CD4-positive, alpha-beta T cell treated with Interleukin-10 for 1 hour (primary cell): ENCODE data around the gene RNF31.
A peak's percentile ranks its signal among the peaks of the same experiment; 100 is the strongest.

Source experiments
- DNase-seq: peaks from one replicate; pipeline ENCODE4 v3.0.0-alpha.2; 2020

Gene RNF31

GRCh38 chr14:24117179-24117578 lies 30.1 kb upstream of the RNF31 start:
- no peak for DNase-seq

GRCh38 chr14:24119691-24120090 lies 27.6 kb upstream of the RNF31 start:
- no peak for DNase-seq

DNA sequence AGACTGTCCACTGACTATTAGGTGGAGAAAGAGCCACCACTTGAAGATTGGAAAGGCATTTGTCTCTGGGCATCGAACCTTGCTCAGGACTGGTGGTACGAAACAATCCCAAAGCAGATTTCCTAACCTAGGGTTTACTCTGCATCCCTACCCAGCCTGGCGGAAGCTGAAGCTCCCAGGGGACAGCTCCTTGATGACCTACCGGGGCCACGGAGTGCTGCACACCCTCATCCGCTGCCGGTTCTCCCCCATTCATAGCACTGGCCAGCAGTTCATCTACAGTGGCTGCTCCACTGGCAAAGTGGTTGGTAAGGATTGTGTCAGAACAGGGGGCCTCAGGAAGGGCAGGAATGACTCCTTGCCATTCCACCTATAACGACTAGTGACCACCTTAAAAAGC lies 26.1 kb upstream of the RNF31 start:
- DNase-seq = no peak

DNA sequence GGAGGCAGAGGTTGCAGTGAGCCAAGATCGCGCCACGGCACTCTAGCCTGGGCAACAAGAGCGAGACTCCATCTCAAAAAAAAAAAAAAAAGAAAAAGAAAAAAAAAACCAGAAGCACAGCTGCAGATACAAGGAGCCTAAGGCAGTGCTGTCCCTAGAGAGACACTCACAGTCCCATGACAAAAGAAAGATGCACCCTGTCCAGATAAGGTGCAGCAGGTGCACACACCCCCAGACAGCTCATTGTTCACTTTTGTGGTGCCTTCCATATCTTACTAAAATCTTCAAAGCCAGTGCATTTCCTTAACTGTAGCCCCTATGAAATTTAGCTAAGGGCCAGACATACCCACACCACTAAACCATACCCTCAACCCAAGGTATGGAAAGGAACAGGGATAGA lies 24.9 kb upstream of the RNF31 start:
- no peak for DNase-seq

GRCh38 chr14:24122898-24123297 lies 24.4 kb upstream of the RNF31 start:
- no peak for DNase-seq

GRCh38 chr14:24123424-24124417 lies 23.6 kb upstream of the RNF31 start:
- DNase-seq = no peak

- DNase-seq = no peak
Observed at GRCh38 chr14:24126939-24127338, 20.4 kb upstream of the RNF31 start.

- no peak for DNase-seq
Observed at GRCh38 chr14:24127673-24128072, 19.6 kb upstream of the RNF31 start.

DNA sequence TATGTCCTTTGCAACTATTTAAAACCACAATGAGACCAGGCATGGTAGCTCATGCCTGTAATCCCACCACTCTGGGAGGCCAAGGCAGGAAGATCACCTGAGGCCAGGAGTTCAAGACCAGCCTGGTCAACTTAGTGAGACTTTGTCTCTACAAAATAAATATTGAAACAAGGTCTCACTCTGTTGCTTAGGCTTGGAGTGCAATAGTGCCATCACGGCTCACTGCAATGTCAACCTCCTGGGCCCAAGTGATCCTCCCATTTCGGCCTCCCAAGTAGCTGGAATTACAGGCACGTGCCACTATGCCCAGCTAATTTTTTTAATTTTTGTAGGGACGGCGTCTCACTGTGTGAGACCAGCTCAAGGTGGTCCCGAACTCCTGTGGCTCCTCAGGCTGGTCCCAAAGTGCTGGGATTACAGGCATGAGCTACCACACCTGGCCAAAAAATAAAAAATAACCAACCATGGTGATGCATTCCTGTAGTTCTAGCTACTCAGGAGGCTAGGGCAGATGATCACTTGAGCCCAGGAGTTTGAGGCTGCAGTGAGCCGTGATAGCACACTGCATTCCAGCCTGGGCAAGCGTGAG lies 17.8 kb upstream of the RNF31 start:
- no peak for DNase-seq

GRCh38 chr14:24130380-24130716 lies 16.9 kb upstream of the RNF31 start, which contains the start of gene FITM1:
Gene FITM1, plus strand, starts transcription at chr14:24130659. Its CDS starts 905 bp downstream, at chr14:24131564.
- no peak for DNase-seq

- no peak for DNase-seq
Observed at GRCh38 chr14:24130717-24131548, 16.4 kb upstream of the RNF31 start.

DNA sequence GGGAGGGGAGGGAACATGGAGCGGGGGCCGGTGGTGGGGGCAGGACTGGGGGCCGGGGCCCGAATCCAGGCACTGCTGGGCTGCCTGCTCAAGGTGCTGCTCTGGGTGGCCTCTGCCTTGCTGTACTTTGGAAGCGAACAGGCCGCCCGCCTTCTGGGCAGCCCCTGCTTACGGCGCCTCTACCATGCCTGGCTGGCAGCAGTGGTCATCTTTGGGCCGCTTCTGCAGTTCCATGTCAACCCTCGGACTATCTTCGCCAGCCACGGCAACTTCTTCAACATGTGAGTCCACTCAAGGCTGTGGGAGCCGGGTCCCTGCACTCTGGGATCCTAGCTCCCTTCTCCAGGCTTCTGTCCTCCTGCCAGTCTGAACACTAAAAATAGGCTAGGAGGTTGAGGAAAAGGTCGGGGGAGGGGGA lies 15.7 kb upstream of the RNF31 start:
- DNase-seq = no peak

- peak; percentile 31 for DNase-seq
Observed at GRCh38 chr14:24132061-24132685, 15.1 kb upstream of the RNF31 start.

DNA sequence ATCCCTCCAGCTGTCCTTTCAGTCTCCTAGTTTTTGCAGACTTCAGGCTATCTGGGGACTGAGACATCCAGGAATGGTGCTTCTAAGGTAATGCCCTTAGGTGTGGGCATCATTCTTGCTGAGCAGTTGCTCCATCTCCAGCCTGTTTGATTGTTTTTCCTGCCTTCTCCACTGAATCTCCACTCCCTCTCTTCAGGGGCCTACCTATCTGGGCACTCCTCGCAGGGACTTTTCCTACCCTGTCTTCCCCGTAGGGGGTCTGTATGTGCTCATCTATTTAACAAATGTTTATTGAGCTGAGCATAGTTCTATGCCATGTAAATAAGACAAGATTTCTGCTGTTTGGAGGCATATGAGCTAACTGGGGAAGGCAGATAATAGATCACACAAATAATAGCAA lies 14.3 kb upstream of the RNF31 start:
- DNase-seq = no peak

DNA sequence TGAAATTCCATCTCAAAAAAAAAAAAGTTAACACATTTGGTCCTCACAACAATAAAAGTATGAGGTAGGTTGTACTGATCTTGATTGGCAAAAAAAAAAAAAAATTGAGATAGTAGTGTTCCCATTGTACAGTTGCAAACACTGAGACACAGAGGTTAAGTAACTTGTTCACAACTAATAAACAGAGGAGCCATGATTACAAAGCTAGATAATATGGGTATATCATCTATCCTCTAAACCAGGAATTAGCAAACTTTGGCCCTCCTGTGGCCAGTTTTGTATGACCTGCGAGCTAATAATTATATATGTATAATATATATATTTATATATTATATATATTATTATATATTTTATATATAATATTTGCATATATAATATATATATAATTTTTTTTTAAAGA lies 13.6 kb upstream of the RNF31 start:
- no peak for DNase-seq

DNA sequence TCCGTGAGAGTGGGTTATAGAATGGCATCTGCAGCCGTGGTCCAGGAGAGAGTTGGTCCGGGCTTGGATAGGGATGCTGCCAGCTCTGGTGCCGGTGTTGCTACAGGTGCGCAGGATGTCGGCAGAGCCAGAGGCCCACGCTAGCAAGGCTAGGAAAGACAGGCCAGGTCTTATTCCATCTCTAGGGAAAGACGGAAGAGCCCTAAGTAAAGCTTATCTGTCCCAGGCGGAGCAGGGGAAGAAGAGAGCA lies 11.8 kb upstream of the RNF31 start:
- no peak for DNase-seq

DNA sequence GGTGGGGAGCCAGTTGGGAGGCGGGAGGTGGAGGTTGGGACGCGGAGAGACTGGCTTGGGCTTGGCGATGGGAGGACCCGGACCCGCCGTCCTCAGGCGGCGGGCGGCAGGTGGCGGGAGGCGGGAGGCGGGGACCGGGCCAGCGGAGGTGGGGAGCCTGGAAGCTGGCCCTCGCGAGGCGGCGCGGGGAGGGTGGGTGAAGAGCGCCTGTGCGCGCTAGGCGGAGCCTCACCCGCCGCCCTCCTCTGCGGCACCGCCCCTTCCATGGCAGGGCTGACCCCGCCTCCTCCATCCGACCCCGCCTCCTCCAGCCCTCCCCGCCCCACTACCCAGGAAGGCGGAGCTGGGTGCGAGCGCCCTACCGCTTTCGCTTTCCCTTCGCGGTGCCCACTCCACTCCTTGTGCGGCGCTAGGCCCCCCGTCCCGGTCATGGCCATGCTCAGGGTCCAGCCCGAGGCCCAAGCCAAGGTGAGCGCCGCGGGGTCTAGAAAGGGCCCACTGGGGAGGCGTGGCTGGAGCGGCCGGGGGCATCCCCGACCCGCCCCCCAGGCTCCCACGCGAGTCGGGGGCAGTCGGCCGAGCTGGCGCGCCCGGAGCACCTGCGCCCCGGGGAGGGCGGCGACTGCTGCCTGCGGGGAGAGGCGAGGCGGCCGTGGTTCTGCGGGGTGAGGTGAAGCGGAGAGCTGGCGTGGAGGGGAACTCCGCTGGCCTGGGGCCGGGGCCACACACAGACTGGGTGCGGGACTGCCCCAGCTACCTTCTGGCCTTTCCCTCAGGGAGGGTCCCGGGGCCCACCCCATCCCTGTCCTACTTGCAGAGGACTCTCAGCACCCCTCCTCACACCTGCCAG lies 11.2 kb upstream of the RNF31 start, which contains the start of gene PSME1:
Gene PSME1 (plus strand): TSS at position 361 of the 850 bp plus-strand sequence. CDS start 69 bp downstream, at position 430.
- peak; percentile 96 for DNase-seq

- DNase-seq = peak; percentile 9
Observed at GRCh38 chr14:24136684-24137528, 10.4 kb upstream of the RNF31 start.

DNA sequence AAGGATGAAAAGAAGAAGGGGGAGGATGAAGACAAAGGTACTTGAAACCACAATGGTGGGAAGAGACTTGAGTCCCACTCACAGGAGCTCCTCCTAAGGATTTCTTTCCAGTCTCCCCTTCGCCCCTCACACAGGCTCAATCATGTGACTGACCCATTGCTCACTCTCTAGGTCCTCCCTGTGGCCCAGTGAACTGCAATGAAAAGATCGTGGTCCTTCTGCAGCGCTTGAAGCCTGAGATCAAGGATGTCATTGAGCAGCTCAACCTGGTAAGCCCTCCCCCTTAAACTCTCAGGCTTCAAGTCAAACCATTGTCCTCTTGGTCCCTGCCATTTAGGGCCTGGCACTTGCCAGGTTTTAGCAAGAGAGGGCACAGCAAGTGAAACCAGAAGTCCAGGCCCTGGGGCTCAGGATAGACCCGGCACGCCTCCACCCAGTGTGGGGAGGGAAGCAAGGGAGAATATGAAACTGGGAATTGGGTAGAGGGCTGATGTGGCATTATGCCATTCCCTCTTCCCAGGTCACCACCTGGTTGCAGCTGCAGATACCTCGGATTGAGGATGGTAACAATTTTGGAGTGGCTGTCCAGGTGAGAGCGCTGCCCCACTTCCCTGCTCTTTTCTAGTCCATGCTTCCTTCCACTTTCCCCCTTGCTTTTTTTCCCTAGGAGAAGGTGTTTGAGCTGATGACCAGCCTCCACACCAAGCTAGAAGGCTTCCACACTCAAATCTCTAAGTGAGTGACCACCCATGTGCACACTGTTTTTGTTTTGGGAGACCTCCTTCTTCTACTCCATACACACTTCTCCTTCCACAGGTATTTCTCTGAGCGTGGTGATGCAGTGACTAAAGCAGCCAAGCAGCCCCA lies 9.5 kb upstream of the RNF31 start:
- no peak for DNase-seq
